ENCODE data around the gene MCC. TPM values are rescaled to one million over a fixed set of nuclear protein-coding genes. Genes with fewer than 3 reads are reported as not detected.
A peak's percentile ranks its signal among the peaks of the same experiment; 100 is the strongest.

Gene MCC
- total and polyA plus RNA-seq, 2 of the 4 experiments (the other 2 are of a cell fraction) = 5.0 to 20.6 TPM

DNA sequence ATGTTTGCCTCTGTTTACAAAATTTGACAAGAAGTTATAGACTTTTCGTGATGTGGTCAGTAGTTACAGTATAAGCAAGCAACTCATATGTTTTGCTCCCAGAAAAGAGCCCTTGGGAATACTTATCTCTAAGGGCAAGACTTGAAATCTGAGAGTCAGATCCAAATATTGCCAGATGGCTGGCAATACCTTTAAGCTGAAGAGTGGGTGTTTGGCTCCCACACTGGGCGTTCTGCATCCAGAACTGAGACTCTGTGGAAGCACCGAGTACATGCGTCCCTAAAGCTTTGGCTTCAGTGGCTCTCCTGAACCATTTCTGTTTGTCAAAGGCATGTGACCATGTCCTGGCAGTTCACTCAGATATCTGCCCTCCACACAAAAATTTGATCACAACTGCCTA, 317.5 kb downstream of the MCC start:
- Histone ChIP-seq H3K27me3 (ENCODE audit: control insufficient read depth, insufficient read depth, low read length) (no peaks in the 10 kb centered on the region), H3K4me1 (ENCODE audit: control insufficient read depth, insufficient read depth, low read length) (peaks cover 9% of the 10 kb centered on the region), H3K4ac (ENCODE audit: low read depth, low read length) (peak overlapping the region; percentile 1; the same call in 1 of the 2 replicates), H3K4me3 (ENCODE audit: insufficient read depth, low read depth, low read length) (no peak overlapping the region), H4K8ac (ENCODE audit: low read depth in 2 of 2, low read length in 2 of 2) (peak overlapping the region in 1 of 2 experiments; percentile 1; a peak in 1 of 4 replicates), H2BK120ac (ENCODE audit: low read depth, low read length) (no peak overlapping the region), H2BK5ac (ENCODE audit: low read depth, low read length, poor library complexity, severe bottlenecking) (no peak overlapping the region), H4K91ac (ENCODE audit: insufficient read depth, low read depth, low read length) (no peak overlapping the region), H3K23ac (ENCODE audit: low read depth, low read length) (no peak overlapping the region), H3K79me1 (ENCODE audit: low read depth in 1 of 2, low read length in 2 of 2) (peaks cover 7 to 14% of the 10 kb centered on the region in 2 experiments; a peak in 2 of 4 replicates), H3K9me3 (ENCODE audit: control insufficient read depth, insufficient read depth, low read length) (no peaks in the 10 kb centered on the region), H3K4me2 (ENCODE audit: low read depth, low read length) (no peak overlapping the region; the same call in 1 of the 2 replicates), H2BK20ac (ENCODE audit: low read depth, low read length) (peak overlapping the region; percentile 0; the same call in 1 of the 2 replicates), H4K20me1 (ENCODE audit: insufficient read depth, low read length) (peaks cover 7% of the 10 kb centered on the region), H3K56ac (ENCODE audit: extremely low read depth, insufficient read depth, low read length) (no peak overlapping the region), H3K36me3 (ENCODE audit: control insufficient read depth, insufficient read depth, low read length) (no peaks in the 10 kb centered on the region), H4K5ac (ENCODE audit: low read depth, low read length) (no peak overlapping the region), H3K9me1 (ENCODE audit: insufficient read depth, low read length) (0 out of 2 replicates have a peak, but pooled peaks cover 4% of the 10 kb centered on the region), H2AK5ac (ENCODE audit: low read depth, low read length) (peak overlapping the region; percentile 44; the same call in 1 of the 2 replicates), H3K14ac (replicated peaks; ENCODE audit: low read depth, low read length) (no peak overlapping the region), H3K18ac (ENCODE audit: low read depth, low read length) (peak overlapping the region; percentile 18; the same call in 1 of the 2 replicates), H3K27ac (ENCODE audit: insufficient read depth, low read length) (peak overlapping the region; percentile 58; the same call in 1 of the 2 replicates), H2BK15ac (ENCODE audit: low read depth, low read length) (no peak overlapping the region), H3K9ac (ENCODE audit: low read depth, low read length) (no peak overlapping the region), H2AK9ac (replicated peaks; ENCODE audit: low read depth, low read length, poor library complexity) (no peak overlapping the region), H2AFZ (replicated peaks; ENCODE audit: low read length, poor library complexity) (no peak overlapping the region)
- ChIA-PET POLR2A (ENCODE audit: unreplicated experiment) (no interaction called here), CTCF (interaction anchor here (1.2 kb wide), 1 partner anchor 108 kb away, joined by 3 read pairs; no protein-coding TSS in a partner anchor)
- BruUV-seq (replicated peaks) = no TSS peak
- in situ Hi-C loops (cut with MboI; ENCODE audit: low sequenced_read_pairs) (no loop called here), intact Hi-C loops (cut with micrococcal nuclease) (no loop called here), dilution Hi-C loops (cut with HindIII; ENCODE audit: low sequenced_read_pairs, unreplicated experiment) (no loop called here)
- 92% methylated on average over 2 of the region's 4 CpGs; no CpG with 5 or more reads in 1 of the 2 experiments for WGBS, 2 experiments (ENCODE audit: extremely low coverage in 2 of 2, insufficient read length in 1 of 2)
- TF ChIP-seq MXI1 (IDR thresholded peaks at IDR 0.05; ENCODE audit: borderline replicate concordance, low read depth, low read length) (no peak), USF2 (IDR thresholded peaks at IDR 0.05; ENCODE audit: low read depth, low read length) (no peak), SMC3 (IDR thresholded peaks at IDR 0.05; ENCODE audit: low read depth, low read length) (no peak), RCOR1 (IDR thresholded peaks at IDR 0.05; ENCODE audit: insufficient replicate concordance, low read length) (no peak), NFE2L2 (IDR thresholded peaks at IDR 0.05; ENCODE audit: low read depth, low read length) (no peak), MAZ (IDR thresholded peaks at IDR 0.05; ENCODE audit: borderline replicate concordance, low read depth, low read length) (no peak), MAFK (IDR thresholded peaks at IDR 0.05; ENCODE audit: low read depth, low read length) (no peak), BHLHE40 (IDR thresholded peaks at IDR 0.05; ENCODE audit: low read depth, low read length) (no peak), CTCF (conservative IDR thresholded peaks at IDR 0.05; ENCODE audit: low read depth, low read length) (no peak), CHD1 (IDR thresholded peaks at IDR 0.05; ENCODE audit: low read depth, low read length) (no peak), CEBPB (IDR thresholded peaks at IDR 0.05; ENCODE audit: low read depth, low read length) (no peak), POLR2A (IDR thresholded peaks at IDR 0.05; ENCODE audit: low read depth, low read length) (no peak)
- TF ChIP-seq, protein P1, sequence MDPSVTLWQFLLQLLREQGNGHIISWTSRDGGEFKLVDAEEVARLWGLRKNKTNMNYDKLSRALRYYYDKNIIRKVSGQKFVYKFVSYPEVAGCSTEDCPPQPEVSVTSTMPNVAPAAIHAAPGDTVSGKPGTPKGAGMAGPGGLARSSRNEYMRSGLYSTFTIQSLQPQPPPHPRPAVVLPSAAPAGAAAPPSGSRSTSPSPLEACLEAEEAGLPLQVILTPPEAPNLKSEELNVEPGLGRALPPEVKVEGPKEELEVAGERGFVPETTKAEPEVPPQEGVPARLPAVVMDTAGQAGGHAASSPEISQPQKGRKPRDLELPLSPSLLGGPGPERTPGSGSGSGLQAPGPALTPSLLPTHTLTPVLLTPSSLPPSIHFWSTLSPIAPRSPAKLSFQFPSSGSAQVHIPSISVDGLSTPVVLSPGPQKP (IDR thresholded peaks at IDR 0.05; ENCODE audit: borderline replicate concordance, low read depth, low read length) = no peak
- DNase-seq (peak; percentile 69), ATAC-seq (ENCODE audit: low read depth) (no peak)
